SU-DHL-6 (cell line): ENCODE measurements around the gene OBSCN.

Experiments used
- EZH2phosphoT487 ChIP-seq: fragments of 200-600 bp; sonication (generic), shearing (Covaris generic); conservative IDR thresholded peaks from 2 replicates; pipeline ENCODE4 v1.6.1; 2018; ENCODE audit warnings: mild to moderate bottlenecking, antibody characterized with exemption, low read length, moderate library complexity, mixed read lengths
- TF ChIP-seq, protein P1 (sequence below): fragments of 200-600 bp; sonication (generic); IDR thresholded peaks from one replicate; pipeline ENCODE4 v1.5.1; 2017; ENCODE audit warnings: antibody characterized with exemption, mild to moderate bottlenecking, low read length, moderate library complexity; ENCODE audit not compliant: insufficient read depth, poor library complexity, severe bottlenecking

DNA sequence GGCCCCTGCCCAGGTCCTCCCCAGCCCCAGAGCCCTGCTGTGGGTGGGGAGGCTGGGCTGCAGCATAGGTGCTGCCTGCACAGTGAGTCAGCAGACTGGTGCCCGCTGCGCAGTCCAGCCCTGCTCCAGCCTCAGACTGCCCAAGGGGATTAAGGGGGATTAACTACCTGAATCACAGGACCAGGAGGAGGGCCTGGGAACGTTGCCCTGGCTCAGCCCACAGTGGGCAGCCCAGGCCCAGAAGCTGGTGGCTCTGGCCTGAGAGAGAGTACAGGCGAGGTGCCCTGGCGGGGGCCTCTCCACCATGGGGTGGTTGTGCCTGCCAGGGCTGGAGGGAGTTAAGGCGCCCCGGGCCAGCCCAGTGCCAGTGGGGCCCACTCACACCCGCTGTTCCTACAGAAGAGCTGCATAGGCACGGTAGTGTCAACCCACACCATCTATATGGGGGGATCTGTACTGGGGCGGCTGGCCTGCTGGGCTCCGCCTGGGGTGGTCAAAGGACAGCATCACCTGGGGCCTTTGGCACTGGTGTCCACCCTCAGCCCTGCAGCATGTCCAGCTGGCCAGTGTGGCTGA, 2.3 kb downstream of the OBSCN start:
- TF ChIP-seq, protein P1, sequence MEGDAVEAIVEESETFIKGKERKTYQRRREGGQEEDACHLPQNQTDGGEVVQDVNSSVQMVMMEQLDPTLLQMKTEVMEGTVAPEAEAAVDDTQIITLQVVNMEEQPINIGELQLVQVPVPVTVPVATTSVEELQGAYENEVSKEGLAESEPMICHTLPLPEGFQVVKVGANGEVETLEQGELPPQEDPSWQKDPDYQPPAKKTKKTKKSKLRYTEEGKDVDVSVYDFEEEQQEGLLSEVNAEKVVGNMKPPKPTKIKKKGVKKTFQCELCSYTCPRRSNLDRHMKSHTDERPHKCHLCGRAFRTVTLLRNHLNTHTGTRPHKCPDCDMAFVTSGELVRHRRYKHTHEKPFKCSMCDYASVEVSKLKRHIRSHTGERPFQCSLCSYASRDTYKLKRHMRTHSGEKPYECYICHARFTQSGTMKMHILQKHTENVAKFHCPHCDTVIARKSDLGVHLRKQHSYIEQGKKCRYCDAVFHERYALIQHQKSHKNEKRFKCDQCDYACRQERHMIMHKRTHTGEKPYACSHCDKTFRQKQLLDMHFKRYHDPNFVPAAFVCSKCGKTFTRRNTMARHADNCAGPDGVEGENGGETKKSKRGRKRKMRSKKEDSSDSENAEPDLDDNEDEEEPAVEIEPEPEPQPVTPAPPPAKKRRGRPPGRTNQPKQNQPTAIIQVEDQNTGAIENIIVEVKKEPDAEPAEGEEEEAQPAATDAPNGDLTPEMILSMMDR, result no peak
- TF ChIP-seq EZH2phosphoT487, result no peak
